Spinal cord (tissue), 10 donors: Measurements from ENCODE around the gene FAM156B. TPM values are rescaled to one million over a fixed set of nuclear protein-coding genes. Genes with fewer than 3 reads are reported as not detected.
"Not testable (repeated sequence)": the region's sequence is repeated elsewhere in the genome, so short reads cannot be mapped to it uniquely, and the experiment has no call there.

Experiments used
- DNase-seq, 6 donors: peaks; one replicate each; pipeline versions ENCODE4 v3.0.0 to v3.0.0-alpha.2; 2013 to 2015; ENCODE audit warnings: low spot score in 6 of 6, low read depth in 4 of 6
- H3K27ac ChIP-seq: one replicate; pipeline ENCODE4 v1.5.1; 2013; ENCODE audit warnings: low read depth, low read length, control low read depth
- H3K27me3 ChIP-seq: one replicate; pipeline ENCODE4 v1.6.1; 2013; ENCODE audit warnings: low read length; ENCODE audit not compliant: control insufficient read depth, insufficient read depth
- H3K36me3 ChIP-seq: one replicate; pipeline ENCODE4 v1.6.1; 2013; ENCODE audit warnings: low read length; ENCODE audit not compliant: control insufficient read depth, insufficient read depth
- H3K4me1 ChIP-seq: one replicate; pipeline ENCODE4 v1.6.1; 2013; ENCODE audit warnings: low read length; ENCODE audit not compliant: control insufficient read depth, insufficient read depth
- H3K4me3 ChIP-seq: one replicate; pipeline ENCODE4 v1.5.1; 2013; ENCODE audit warnings: low read depth, low read length, control low read depth
- H3K9me3 ChIP-seq: one replicate; pipeline ENCODE4 v1.6.1; 2013; ENCODE audit warnings: low read length; ENCODE audit not compliant: control insufficient read depth, insufficient read depth
- WGBS: methylation state at CpG from one replicate; pipeline ENCODE4 v1.1.5; 2013; ENCODE audit warnings: missing lambda C conversion rate; ENCODE audit not compliant: insufficient coverage; 5-methylcytosine and 5-hydroxymethylcytosine counted together
- polyA plus RNA-seq, 2 donors: library from polyadenylated mRNA; unstranded; fragments of 120-200 nt; gene quantifications; one replicate each; pipeline ENCODE4 v1.2.1, GENCODE V29; 2013; ENCODE audit not compliant: insufficient read length in 2 of 2
- total RNA-seq, 2 donors: library from RNA; depleted of rRNA in 1 of 2; stranded (reverse); fragments of 120-200 nt in 1 of 2; fragments of >200 nt in 1 of 2; gene quantifications; one replicate each; pipeline versions ENCODE4 v1.2.3 to v1.2.4, GENCODE V29; 2013 to 2014
- donor health status: healthy.

FAM156B gene
- total and polyA plus RNA-seq, 4 donors = 20.7 to 48.4 (median 32.1) TPM

DNA sequence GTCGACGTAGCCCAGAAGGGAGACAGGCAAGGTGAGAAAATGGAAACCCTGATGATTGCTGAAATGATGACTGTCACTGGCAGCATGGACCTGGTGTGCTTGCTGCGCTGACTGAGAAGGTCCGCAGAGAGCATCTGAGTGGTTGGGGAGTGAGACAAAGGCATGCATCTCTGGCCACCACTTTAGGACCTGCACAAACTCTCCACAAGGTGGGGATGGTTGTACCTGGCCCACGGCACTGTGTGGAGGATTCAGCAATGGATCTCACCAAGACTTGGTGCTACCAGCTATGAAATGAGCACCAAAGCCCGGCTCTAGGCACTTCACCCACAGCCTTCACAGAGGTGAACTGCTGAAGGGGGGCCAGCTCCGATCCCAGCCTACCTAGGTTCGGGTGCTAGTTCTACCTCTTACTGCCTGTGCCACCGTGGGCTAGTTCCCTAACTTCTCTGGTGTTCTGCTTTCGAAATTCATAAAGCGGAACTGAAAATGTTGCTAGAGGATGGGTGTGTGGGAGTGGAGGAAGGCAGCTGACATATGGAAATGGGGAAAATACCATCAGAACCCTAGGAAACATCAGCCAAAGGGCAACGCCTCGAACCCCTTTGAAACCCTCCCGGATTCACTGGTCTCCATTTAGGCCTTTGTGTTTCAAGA is 48.8 kb downstream of the FAM156B start:
- H3K27ac ChIP-seq, H3K9me3 ChIP-seq, H3K4me1 ChIP-seq, DNase-seq, H3K4me3 ChIP-seq, H3K27me3 ChIP-seq, H3K36me3 ChIP-seq: not testable (repeated sequence)
- WGBS = no CpG with 5 or more reads among the region's 14 CpGs

DNA sequence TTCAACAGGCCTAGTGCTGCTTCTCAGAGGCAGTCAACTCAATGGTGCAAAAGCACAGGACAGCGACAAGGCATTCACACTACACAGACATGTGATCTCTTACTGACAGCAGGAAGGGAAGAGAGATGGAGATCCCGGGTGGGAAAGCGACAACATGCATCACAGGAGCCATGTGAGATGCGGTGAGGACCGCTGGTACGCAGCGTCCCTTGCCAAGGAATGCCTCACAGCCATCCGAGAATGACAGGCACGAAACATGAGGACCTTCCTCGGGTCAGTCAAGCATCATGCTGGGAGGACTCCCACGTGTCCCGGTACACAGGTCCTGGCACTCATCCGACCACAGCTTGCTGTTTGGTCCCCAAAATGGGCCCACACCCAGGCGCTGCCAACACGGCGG is 50.4 kb downstream of the FAM156B start:
- H3K4me1 ChIP-seq, H3K4me3 ChIP-seq, H3K36me3 ChIP-seq, H3K27me3 ChIP-seq, H3K27ac ChIP-seq, DNase-seq, H3K9me3 ChIP-seq: not testable (repeated sequence)
- WGBS = no CpG with 5 or more reads among the region's 16 CpGs

DNA sequence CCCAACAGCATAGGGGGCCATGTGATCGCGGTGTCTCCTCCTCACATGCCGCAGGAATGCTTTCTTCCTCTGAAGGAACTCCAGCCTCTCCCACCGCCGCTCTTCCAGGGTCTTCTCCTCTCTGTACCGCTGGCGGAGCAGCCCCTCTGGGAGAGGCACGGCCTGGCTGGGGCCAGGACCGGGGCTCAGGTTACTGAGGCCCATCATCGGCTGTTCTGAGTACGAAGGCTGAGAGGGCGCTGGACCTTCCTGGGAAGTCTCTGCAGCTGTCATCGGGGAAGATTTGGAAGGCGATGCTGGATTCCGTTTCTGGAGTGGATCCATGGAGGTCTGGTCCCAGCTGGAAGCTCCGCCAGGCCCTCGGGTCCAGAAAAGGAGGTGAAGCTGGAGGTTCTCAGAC is 51.1 kb downstream of the FAM156B start:
- not testable (repeated sequence) for DNase-seq, H3K27ac ChIP-seq, H3K4me1 ChIP-seq, H3K9me3 ChIP-seq, H3K4me3 ChIP-seq, H3K27me3 ChIP-seq, H3K36me3 ChIP-seq
- no CpG with 5 or more reads among the region's 17 CpGs for WGBS

DNA sequence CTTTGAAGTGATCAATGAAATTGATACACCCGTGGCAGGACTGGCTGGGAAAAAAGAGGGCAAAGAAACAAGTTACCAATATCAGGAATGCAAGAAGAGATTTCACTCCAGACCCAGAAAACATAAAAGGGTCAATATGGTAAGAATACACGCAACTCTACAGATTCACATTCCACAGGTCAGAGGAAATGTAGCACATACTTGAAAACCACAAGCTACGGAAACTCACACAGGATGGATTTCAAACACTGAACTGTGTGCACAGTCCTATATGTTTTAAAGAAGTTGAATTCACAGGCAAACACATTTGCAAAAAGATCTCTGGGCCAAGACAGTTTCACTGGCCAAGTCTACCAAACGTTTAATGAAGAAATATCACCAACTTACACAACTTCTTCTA is 52.2 kb downstream of the FAM156B start:
- not testable (repeated sequence) for H3K4me3 ChIP-seq, H3K36me3 ChIP-seq, H3K27me3 ChIP-seq, H3K4me1 ChIP-seq, DNase-seq, H3K27ac ChIP-seq, H3K9me3 ChIP-seq
- no CpG with 5 or more reads among the region's 4 CpGs for WGBS

DNA sequence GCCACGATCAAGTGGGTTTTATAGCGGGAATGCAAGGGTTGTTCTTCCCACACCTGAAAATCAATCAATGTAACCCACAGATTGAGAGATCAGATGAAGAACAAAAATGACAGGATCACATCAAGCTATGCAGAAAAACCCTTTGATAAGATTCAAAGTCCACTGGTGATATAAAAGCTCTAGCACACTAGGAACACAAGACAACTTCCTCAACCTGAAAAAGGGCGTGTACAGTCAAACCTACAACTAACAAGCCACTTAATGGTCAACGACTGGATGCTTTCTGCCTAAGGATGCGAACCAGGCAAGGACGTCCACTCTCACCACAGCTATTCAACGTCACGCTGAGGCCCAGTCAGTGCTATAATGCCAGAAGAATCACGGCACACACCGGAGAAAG is 52.8 kb downstream of the FAM156B start:
- whole genome bisulfite sequencing = no CpG with 5 or more reads among the region's 10 CpGs
- not testable (repeated sequence) for H3K27ac ChIP-seq, H3K4me3 ChIP-seq, H3K9me3 ChIP-seq, H3K4me1 ChIP-seq, H3K27me3 ChIP-seq, DNase-seq, H3K36me3 ChIP-seq

Other genes with a start within 250 kb of the FAM156B start
- gene SSX7, start 242.4 kb upstream of the FAM156B start, total RNA-seq = not detected
- not detected for gene SSX7, start 242.4 kb upstream of the FAM156B start, polyA plus RNA-seq
- gene SSX2, start 190.2 kb upstream of the FAM156B start, total RNA-seq = not detected
- not detected for gene SSX2, start 190.2 kb upstream of the FAM156B start, polyA plus RNA-seq
- not detected for gene SSX2B, start 146.1 kb upstream of the FAM156B start, total RNA-seq
- gene SSX2B, start 146.1 kb upstream of the FAM156B start, polyA plus RNA-seq = not detected
- gene SPANXN5, start 99.9 kb upstream of the FAM156B start, total RNA-seq = not detected
- gene SPANXN5, start 99.9 kb upstream of the FAM156B start, polyA plus RNA-seq = not detected
- not detected for gene XAGE5, start 86.0 kb upstream of the FAM156B start, total RNA-seq
- not detected for gene XAGE5, start 86.0 kb upstream of the FAM156B start, polyA plus RNA-seq
- not detected for gene XAGE3, start 29.2 kb upstream of the FAM156B start, total RNA-seq
- gene XAGE3, start 29.2 kb upstream of the FAM156B start, polyA plus RNA-seq = not detected
- 10 to 100 TPM; 15.7 to 33.3 TPM for gene FAM156A, start 61.2 kb downstream of the FAM156B start, total RNA-seq
- 10 to 100 TPM; 47.1 to 64.8 TPM for gene FAM156A, start 61.2 kb downstream of the FAM156B start, polyA plus RNA-seq
- gene GPR173, start 151.5 kb downstream of the FAM156B start, total RNA-seq = 10 to 100 TPM; 12.5 to 14.0 TPM
- 10 to 100 TPM; 36.3 to 45.4 TPM for gene GPR173, start 151.5 kb downstream of the FAM156B start, polyA plus RNA-seq
- gene TSPYL2, start 185.0 kb downstream of the FAM156B start, total RNA-seq = 10 to 100 TPM; 32.2 to 32.4 TPM
- 10 to 100 TPM; 56.6 to 72.0 TPM for gene TSPYL2, start 185.0 kb downstream of the FAM156B start, polyA plus RNA-seq
- gene KANTR, start 196.8 kb downstream of the FAM156B start, total RNA-seq = 10 to 100 TPM; 18.6 to 32.8 TPM
- 10 to 100 TPM; 25.0 to 46.4 TPM for gene KANTR, start 196.8 kb downstream of the FAM156B start, polyA plus RNA-seq